ENCODE measurements around the gene UVRAG.

- TF ChIP-seq YY1 (IDR thresholded peaks at IDR 0.05; ENCODE audit: low read depth): no peak
- no peak for TF ChIP-seq CEBPB (IDR thresholded peaks at IDR 0.05)
- no peak for TF ChIP-seq TAF1 (IDR thresholded peaks at IDR 0.05; ENCODE audit: low read depth)
Measured at GRCh38 chr11:76073724-76074123, 258.7 kb downstream of the UVRAG start.

All from Ishikawa (cell line).